ENCODE measurements around the gene LDB3.

DNA sequence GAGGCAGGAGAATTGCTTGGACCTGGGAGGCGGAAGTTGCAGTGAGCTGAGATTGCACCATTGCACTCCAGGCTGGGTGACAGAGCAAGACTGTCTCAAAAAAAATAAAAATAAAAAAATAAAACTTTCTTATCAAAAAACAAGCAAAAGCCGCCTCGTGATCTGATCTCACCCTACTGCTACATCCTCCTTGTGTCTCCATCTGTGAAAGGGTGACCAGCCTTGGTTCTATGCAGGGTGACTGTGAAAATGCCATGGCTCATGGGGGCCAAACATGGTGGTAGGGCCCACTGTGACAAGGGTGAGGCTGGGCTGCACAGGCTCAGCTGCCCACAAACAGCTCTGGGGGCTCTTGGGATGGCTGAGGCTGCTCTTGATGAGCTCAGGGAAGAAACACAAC, 14.9 kb upstream of the LDB3 start:
- TF ChIP-seq CTCF (IDR thresholded peaks at IDR 0.05) (no peak), POLR2A (IDR thresholded peaks at IDR 0.05) (no peak)
